Activated naive CD4-positive, alpha-beta T cell treated with anti-CD3 and anti-CD28 coated beads, Interleukin-2, amount 50 U/mL, for 24 hours (primary cell): Measurements from ENCODE around the gene MRPL40.

Experiments
- H3K27ac Mint-ChIP-seq: one replicate; pipeline ENCODE4 v1.8.0; 2021; ENCODE audit warnings: mild to moderate bottlenecking, mixed read lengths
- H3K27me3 Mint-ChIP-seq: one replicate; pipeline ENCODE4 v1.8.0; 2021; ENCODE audit warnings: mixed read lengths
- H3K36me3 Mint-ChIP-seq: one replicate; pipeline ENCODE4 v1.8.0; 2021; ENCODE audit warnings: mixed read lengths
- H3K4me1 Mint-ChIP-seq: one replicate; pipeline ENCODE4 v1.8.0; 2021; ENCODE audit warnings: mixed read lengths
- H3K4me3 Mint-ChIP-seq: one replicate; pipeline ENCODE4 v1.8.0; 2021; ENCODE audit warnings: mild to moderate bottlenecking, mixed read lengths
- H3K9me3 Mint-ChIP-seq: one replicate; pipeline ENCODE4 v1.8.0; 2021; ENCODE audit warnings: mixed read lengths

Gene MRPL40

DNA sequence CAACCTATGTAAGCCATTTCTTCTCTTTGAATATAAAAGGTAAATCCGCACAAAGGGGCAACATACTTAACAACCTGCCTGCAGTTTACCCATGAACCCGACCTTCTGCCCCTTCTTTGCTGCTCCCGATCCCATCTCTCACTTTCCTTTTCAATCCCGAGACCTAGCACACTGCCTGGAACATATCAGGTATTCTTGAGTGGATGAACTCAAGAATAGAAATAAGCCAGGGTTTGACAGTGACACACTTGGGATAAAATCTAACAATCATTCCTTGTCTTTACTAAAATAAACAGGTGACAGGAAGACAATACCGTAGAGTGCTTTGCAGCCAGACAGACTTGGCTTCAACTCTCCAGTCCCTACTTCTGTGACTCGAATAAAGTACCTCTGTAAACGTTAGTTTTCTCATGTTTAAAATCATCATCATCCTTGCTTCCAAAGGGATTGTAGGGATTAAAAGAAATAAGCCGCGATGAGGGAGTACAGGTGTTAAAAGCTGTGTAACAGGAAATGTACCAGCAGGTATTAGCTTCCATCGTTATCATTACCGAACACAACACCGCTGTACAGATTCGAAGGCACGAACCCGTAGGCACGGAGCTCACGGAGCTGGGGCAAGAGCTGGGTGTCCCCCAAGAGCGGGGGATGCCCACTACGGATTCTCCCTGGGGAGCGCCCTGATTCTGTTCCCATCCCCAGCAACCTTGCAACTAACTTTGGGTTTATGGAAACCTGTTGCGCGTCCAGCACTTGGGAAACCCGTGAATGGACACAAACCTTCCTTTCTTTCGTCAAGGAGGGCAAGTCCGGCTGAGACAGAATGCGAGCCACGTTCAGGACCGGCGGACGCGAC is 45.9 kb downstream of the MRPL40 start:
- H3K4me1 Mint-ChIP-seq, result peaks cover 35% of the 10 kb centered on the region
- no peaks in the 10 kb centered on the region for H3K27me3 Mint-ChIP-seq
- H3K27ac Mint-ChIP-seq, result peak overlapping the region; percentile 73
- peak overlapping the region; percentile 97 for H3K4me3 Mint-ChIP-seq
- no peaks in the 10 kb centered on the region for H3K9me3 Mint-ChIP-seq
- H3K36me3 Mint-ChIP-seq, result peaks cover 3% of the 10 kb centered on the region

- H3K4me3 Mint-ChIP-seq, result peak within 1 kb of the TSS; percentile 98
- H3K9me3 Mint-ChIP-seq, result no peaks in the 10 kb centered on the region
- peak within 1 kb of the TSS; percentile 100 for H3K27ac Mint-ChIP-seq
- no peaks in the 10 kb centered on the region for H3K27me3 Mint-ChIP-seq
- H3K36me3 Mint-ChIP-seq, result peaks cover 4% of the 10 kb centered on the region
- H3K4me1 Mint-ChIP-seq, result peaks cover 35% of the 10 kb centered on the region
These were observed 46.6 kb downstream of the MRPL40 start, which contains the start of gene UFD1 for GRCh38 chr22:19478901-19479354. Gene UFD1, minus strand, starts transcription at chr22:19479193. Its CDS starts 108 bp downstream, at chr22:19479085.

- H3K4me3 Mint-ChIP-seq, result peak within 1 kb of the TSS; percentile 98
- no peaks in the 10 kb centered on the region for H3K9me3 Mint-ChIP-seq
These were observed 47.2 kb downstream of the MRPL40 start, which contains the start of gene CDC45 for GRCh38 chr22:19479355-19480172. Gene CDC45, plus strand, starts transcription at chr22:19479920. Its CDS starts 49 bp downstream, at chr22:19479969.

GRCh38 chr22:19480173-19480568 is 47.8 kb downstream of the MRPL40 start:
- peak overlapping the region; percentile 98 for H3K4me3 Mint-ChIP-seq
- no peaks in the 10 kb centered on the region for H3K27me3 Mint-ChIP-seq
- no peaks in the 10 kb centered on the region for H3K9me3 Mint-ChIP-seq
- H3K27ac Mint-ChIP-seq, result peak overlapping the region; percentile 100
- peaks cover 5% of the 10 kb centered on the region for H3K36me3 Mint-ChIP-seq
- peaks cover 34% of the 10 kb centered on the region for H3K4me1 Mint-ChIP-seq

More at GRCh38 chr22:19479355-19480172, 47.2 kb downstream of the MRPL40 start, which contains the start of gene CDC45:
- H3K4me1 Mint-ChIP-seq, result peaks cover 35% of the 10 kb centered on the region
- peaks cover 3% of the 10 kb centered on the region for H3K36me3 Mint-ChIP-seq
- no peaks in the 10 kb centered on the region for H3K27me3 Mint-ChIP-seq
- H3K27ac Mint-ChIP-seq, result peak within 1 kb of the TSS; percentile 100

DNA sequence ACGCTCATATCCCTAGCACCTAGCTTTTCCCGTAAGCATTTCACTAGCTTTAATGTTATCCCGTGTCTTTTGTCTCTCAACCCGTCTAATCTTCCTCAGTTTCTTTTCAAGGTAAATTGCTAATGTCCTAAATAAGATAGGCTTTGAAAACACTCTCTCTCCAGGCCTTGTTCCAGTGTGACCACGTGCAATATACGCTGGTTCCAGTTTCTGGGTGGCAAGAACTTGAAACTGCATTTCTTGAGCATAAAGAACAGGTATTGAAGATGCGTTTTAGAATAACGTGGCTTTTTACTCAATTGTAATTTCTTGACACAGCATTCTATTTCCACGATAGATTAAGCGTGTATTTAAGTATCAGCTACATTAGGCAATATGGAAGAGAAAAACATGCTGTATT is 48.4 kb downstream of the MRPL40 start:
- Mint-ChIP-seq H3K27me3 (no peaks in the 10 kb centered on the region), H3K9me3 (no peaks in the 10 kb centered on the region), H3K36me3 (peaks cover 5% of the 10 kb centered on the region), H3K4me3 (peak overlapping the region; percentile 98), H3K27ac (no peak overlapping the region), H3K4me1 (peaks cover 28% of the 10 kb centered on the region)

- Mint-ChIP-seq H3K36me3 (peaks cover 5% of the 10 kb centered on the region), H3K27ac (no peak overlapping the region), H3K4me3 (no peak overlapping the region)
These were observed 50.0 kb downstream of the MRPL40 start for GRCh38 chr22:19482297-19482696.

DNA sequence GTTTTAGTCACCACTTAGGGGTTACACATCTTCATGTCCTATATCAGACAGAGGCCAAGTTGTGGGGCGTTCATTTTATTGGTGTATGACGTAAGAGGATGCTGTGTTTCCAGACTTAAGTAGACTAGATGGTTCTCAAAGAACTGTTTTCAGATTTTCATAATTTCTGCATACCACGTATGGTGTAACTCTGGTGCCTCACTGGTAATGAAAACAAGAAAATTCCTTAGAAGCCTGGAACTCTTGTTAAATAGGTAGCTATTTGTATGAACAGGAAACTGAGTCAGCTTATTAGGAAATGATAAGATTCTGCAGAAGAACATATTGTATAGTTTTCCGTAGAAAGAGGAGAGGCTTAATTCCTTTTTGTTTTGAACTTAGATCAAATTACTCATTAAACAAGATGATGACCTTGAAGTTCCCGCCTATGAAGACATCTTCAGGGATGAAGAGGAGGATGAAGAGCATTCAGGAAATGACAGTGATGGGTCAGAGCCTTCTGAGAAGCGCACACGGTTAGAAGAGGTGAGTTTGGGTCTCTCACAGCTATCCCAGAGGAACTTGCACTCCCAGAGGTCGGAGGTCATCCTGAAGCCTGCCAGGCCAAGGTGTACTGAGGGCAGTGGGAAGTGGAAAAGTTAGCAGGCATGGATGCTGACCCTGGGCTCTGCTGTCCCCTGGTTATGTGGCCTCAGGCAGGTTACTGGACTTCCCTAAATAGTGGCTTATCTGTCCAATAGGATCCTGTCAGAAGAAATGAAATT is 51.3 kb downstream of the MRPL40 start:
- no peaks in the 10 kb centered on the region for H3K9me3 Mint-ChIP-seq
- H3K4me3 Mint-ChIP-seq, result no peak overlapping the region
- H3K27ac Mint-ChIP-seq, result peak overlapping the region; percentile 65

More at GRCh38 chr22:19482297-19482696, 50.0 kb downstream of the MRPL40 start:
- H3K9me3 Mint-ChIP-seq, result no peaks in the 10 kb centered on the region
- peaks cover 17% of the 10 kb centered on the region for H3K4me1 Mint-ChIP-seq
- H3K27me3 Mint-ChIP-seq, result no peaks in the 10 kb centered on the region

More for the DNA sequence above, 51.3 kb downstream of the MRPL40 start:
- no peaks in the 10 kb centered on the region for H3K27me3 Mint-ChIP-seq
- H3K36me3 Mint-ChIP-seq, result peaks cover 5% of the 10 kb centered on the region
- peaks cover 8% of the 10 kb centered on the region for H3K4me1 Mint-ChIP-seq
